Measurements from ENCODE around the gene AOX1. TPM values are rescaled to one million over a fixed set of nuclear protein-coding genes. Genes with fewer than 3 reads are reported as not detected.

The AOX1 gene
- total and polyA plus RNA-seq, 2 experiments from 2014 or later, result 1.4 to 5.0 TPM

- no peak for TF ChIP-seq ZNF462 (CRISPR knock-in tag; IDR thresholded peaks at IDR 0.05)
- no peak for TF ChIP-seq JUNB (IDR thresholded peaks at IDR 0.05; ENCODE audit: unreplicated experiment)
- no peak for TF ChIP-seq CTCF (conservative IDR thresholded peaks at IDR 0.05; ENCODE audit: low read depth in 2 of 2)
- no peak for TF ChIP-seq STAT1 (IDR thresholded peaks at IDR 0.05; ENCODE audit: unreplicated experiment)
- no peak for TF ChIP-seq ZNF331 (CRISPR knock-in tag; IDR thresholded peaks at IDR 0.05; ENCODE audit: low read depth)
- no peak for TF ChIP-seq CREB1 (CRISPR knock-in tag; IDR thresholded peaks at IDR 0.05; ENCODE audit: low read depth)
- no peak for TF ChIP-seq NANOG (IDR thresholded peaks at IDR 0.05; ENCODE audit: borderline replicate concordance)
- TF ChIP-seq ETS1 (IDR thresholded peaks at IDR 0.05), result no peak
- no peak for TF ChIP-seq EZH2 (IDR thresholded peaks at IDR 0.05; ENCODE audit: low read depth, unreplicated experiment)
Observed at GRCh38 chr2:200622106-200622505, 36.3 kb downstream of the AOX1 start (continued).

All from GM23338 (cell line).